K562 (cell line): ENCODE results near the gene MARCHF11. TPM values are rescaled to one million over a fixed set of nuclear protein-coding genes. Genes with fewer than 3 reads are reported as not detected.

Experiments used
- ATAC-seq: fragments of 200-7000 bp; cut with Tn5 transposase; 3 replicates; pipeline ENCODE4 v1.9.1; 2020; ENCODE audit warnings: moderate library complexity
- BruUV-seq: library from RNA; stranded (reverse); fragments of 400-500 nt; replicated peaks from 2 replicates; lab custom pipeline; 2021; lab: Mats Ljungman, UMichigan
- CTCF ChIA-PET: fragments of 300-600 bp; formaldehyde crosslinking; extraction: SDS; loops from one replicate; lab custom pipeline; 2021; ENCODE audit warnings: low intra/inter-chr PET ratio; lab: Yijun Ruan, JAX
- POLR2A ChIA-PET: fragments of 300-600, 350-650 bp; sonication (Branson Sonifier 250); formaldehyde crosslinking; extraction: SDS; loops from one replicate; lab custom pipeline; 2021; ENCODE audit warnings: antibody characterized with exemption, inconsistent platforms; lab: Yijun Ruan, JAX
- DNase-seq, 4 experiments: peaks; one replicate each; pipeline versions ENCODE4 v3.0.0 to v3.0.0-alpha.2; 2011 to 2018; ENCODE audit warnings: low spot score in 3 of 4, mixed read lengths in 3 of 4; ENCODE audit errors: extremely low read depth in 1 of 4
- FAIRE-seq: peaks from 2 replicates; lab custom pipeline; 2011; peaks lifted over from hg19 to GRCh38; lab: Jason Lieb, UNC
- H2AFZ ChIP-seq: 2 replicates; pipeline ENCODE4 v1.6.0; 2011; ENCODE audit warnings: low read depth, low read length, control low read depth, inconsistent platforms
- H3K27ac ChIP-seq: fragments of 200-600 bp; 3 replicates; pipeline ENCODE4 v1.8.0; 2011; ENCODE audit warnings: low read depth, mild to moderate bottlenecking, control low read depth, inconsistent platforms, low read length, moderate library complexity, mixed read lengths; ENCODE audit errors: extremely low read depth
- H3K27me3 ChIP-seq, 2 experiments: fragments of 300-600 bp in 1 of 2; 2 replicates in 1 of 2; 3 replicates in 1 of 2; pipeline versions ENCODE4 v1.6.0 to v1.8.0; 2011; ENCODE audit warnings: inconsistent platforms in 2 of 2, low read length in 2 of 2, mild to moderate bottlenecking in 1 of 2, mixed read lengths in 1 of 2, moderate library complexity in 1 of 2; ENCODE audit not compliant: control insufficient read depth in 2 of 2, insufficient read depth in 2 of 2
- H3K36me3 ChIP-seq: fragments of 300-600 bp; 3 replicates; pipeline ENCODE4 v1.8.0; 2011; ENCODE audit warnings: mild to moderate bottlenecking, low read length, inconsistent platforms; ENCODE audit not compliant: control insufficient read depth, insufficient read depth
- H3K4me1 ChIP-seq, 2 experiments: fragments of 200-600 bp in 1 of 2; replicated peaks in 1 of 2; 2 replicates in 1 of 2; 3 replicates in 1 of 2; pipeline versions ENCODE4 v1.5.1 to v1.8.0; 2011; ENCODE audit warnings: inconsistent platforms in 2 of 2, low read length in 2 of 2, mild to moderate bottlenecking in 1 of 2, mixed read lengths in 1 of 2, moderate library complexity in 1 of 2; ENCODE audit not compliant: control insufficient read depth in 2 of 2, insufficient read depth in 2 of 2
- H3K4me2 ChIP-seq: 2 replicates; pipeline ENCODE4 v1.6.1; 2011; ENCODE audit warnings: low read length, control low read depth, inconsistent platforms, mixed read lengths; ENCODE audit not compliant: insufficient read depth
- H3K4me3 ChIP-seq: fragments of 200-600 bp; sonication (generic), shearing (Covaris generic); 2 replicates; pipeline ENCODE4 v1.5.1; 2016; ENCODE audit warnings: control low read depth, inconsistent platforms
- H3K79me2 ChIP-seq: fragments of 200-600 bp; 3 replicates; pipeline ENCODE4 v1.8.0; 2011; ENCODE audit warnings: low read length, inconsistent platforms; ENCODE audit not compliant: control insufficient read depth, insufficient read depth
- H3K9ac ChIP-seq, 2 experiments: 2 replicates each; pipeline versions ENCODE4 v1.6.0 to v1.6.1; 2011; ENCODE audit warnings: low read depth in 2 of 2, low read length in 2 of 2, control low read depth in 1 of 2, inconsistent platforms in 1 of 2, mild to moderate bottlenecking in 1 of 2, mixed read lengths in 1 of 2; ENCODE audit not compliant: insufficient read depth in 1 of 2
- H3K9me1 ChIP-seq: one replicate; pipeline ENCODE4 v1.6.0; 2011; ENCODE audit warnings: inconsistent platforms, mild to moderate bottlenecking, low read length, moderate library complexity; ENCODE audit not compliant: control insufficient read depth, insufficient read depth
- H3K9me3 ChIP-seq: replicated peaks from 2 replicates; pipeline ENCODE4 v1.5.1; 2011; ENCODE audit warnings: low read depth, low read length, inconsistent platforms; ENCODE audit not compliant: control insufficient read depth, insufficient read depth
- H4K20me1 ChIP-seq: replicated peaks from 2 replicates; pipeline ENCODE4 v1.6.1; 2011; ENCODE audit warnings: low read length, inconsistent platforms, mixed read lengths; ENCODE audit not compliant: control insufficient read depth, insufficient read depth
- WGBS: fragments of 100-300 bp; shearing (Covaris generic); methylation state at CpG from one replicate; pipeline ENCODE4 v1.1.6; 2016; ENCODE audit warnings: low coverage, mixed read lengths; ENCODE audit not compliant: insufficient coverage; ENCODE audit errors: missing lambda C conversion rate; 5-methylcytosine and 5-hydroxymethylcytosine counted together
- in situ Hi-C: fragments of 300-500 bp; cut with MboI; formaldehyde crosslinking; loops from 4 replicates; pipeline ENCODE4 v1.15.0; 2018; ENCODE audit warnings: inconsistent platforms, mixed read lengths
- intact Hi-C: fragments of 100-400 bp; cut with micrococcal nuclease; formaldehyde crosslinking; loops from 2 replicates; pipeline ENCODE4 v1.14.2; 2022
- polyA plus RNA-seq, 8 experiments: library from polyadenylated mRNA; depleted of rRNA in 4 of 8; stranded (reverse) in 5 of 8; unstranded in 3 of 8; fragments of >200 nt; fragmentation: Nextera tagmentation in 2 of 8; fragmentation: Illumina TruSeq in 1 of 8; extraction: Ambion mirVana in 2 of 8; extraction: Trizol in 1 of 8; gene quantifications; 2 replicates each; pipeline versions ENCODE4 v1.2.1 to v1.2.3, GENCODE V29; 2011 to 2014; ENCODE audit warnings: inconsistent platforms in 1 of 8, missing spikeins in 1 of 8
- total RNA-seq, 7 experiments: library from RNA; depleted of rRNA in 6 of 7; stranded (reverse); fragments of >200 nt in 6 of 7; fragmentation: Illumina TruSeq in 2 of 7; extraction: Trizol in 2 of 7; gene quantifications; 2 replicates each; pipeline versions ENCODE4 v1.2.1 to v1.2.3, GENCODE V29; 2011 to 2021; ENCODE audit warnings: low replicate concordance in 1 of 7
- TF ChIP-seq, protein P1 (sequence below): IDR thresholded peaks from 3 replicates; pipeline ENCODE4 v1.6.1; 2011; ENCODE audit warnings: borderline replicate concordance, mild to moderate bottlenecking, moderate library complexity; ENCODE audit not compliant: insufficient read length; ENCODE audit errors: extremely low read depth
- TF ChIP-seq, protein P2 (sequence below): fragments of 250-450 bp; sonication (Bioruptor Pico); IDR thresholded peaks from 2 replicates; pipeline ENCODE4 v1.8.0; 2021; ENCODE audit warnings: borderline replicate concordance, mild to moderate bottlenecking, moderate library complexity; ENCODE audit not compliant: poor library complexity, severe bottlenecking

MARCHF11 gene
- total and polyA plus RNA-seq, 9 of the 15 experiments (the other 6 are each of a cell fraction or from before 2014, with no cell fraction given): not detected

DNA sequence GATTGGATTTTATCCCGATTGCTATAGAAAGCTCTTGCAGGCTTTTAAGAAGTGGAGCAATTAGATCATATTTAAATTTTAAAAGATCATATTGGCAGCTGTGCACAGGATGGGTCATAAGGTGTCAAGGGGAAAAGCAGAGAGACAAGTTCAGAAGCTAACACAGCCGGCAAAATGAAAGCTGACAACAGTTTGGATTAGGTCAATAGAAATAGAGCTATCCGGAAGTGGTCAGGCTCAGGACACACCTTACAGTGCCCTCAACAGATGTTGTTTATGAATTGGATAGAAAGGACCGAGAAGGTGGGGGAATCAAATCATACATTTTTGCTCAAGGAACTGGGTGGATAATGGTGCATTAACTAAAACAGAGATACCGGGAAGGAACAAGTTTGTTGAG lies 46.3 kb upstream of the MARCHF11 start:
- H3K79me2 ChIP-seq: no peaks in the 10 kb centered on the region
- no peaks in the 10 kb centered on the region for H3K4me1 ChIP-seq
- DNase-seq: no peak
- ATAC-seq: no peak
- no peaks in the 10 kb centered on the region for H4K20me1 ChIP-seq
- H3K4me2 ChIP-seq: no peak overlapping the region
- no peaks in the 10 kb centered on the region for H3K36me3 ChIP-seq
- no peaks in the 10 kb centered on the region for H3K9me1 ChIP-seq
- no peak overlapping the region for H2AFZ ChIP-seq
- ChIA-PET POLR2A (no interaction called here), CTCF (no interaction called here)
- no peak for FAIRE-seq
- H3K27ac ChIP-seq: no peak overlapping the region
- TF ChIP-seq, protein P1, sequence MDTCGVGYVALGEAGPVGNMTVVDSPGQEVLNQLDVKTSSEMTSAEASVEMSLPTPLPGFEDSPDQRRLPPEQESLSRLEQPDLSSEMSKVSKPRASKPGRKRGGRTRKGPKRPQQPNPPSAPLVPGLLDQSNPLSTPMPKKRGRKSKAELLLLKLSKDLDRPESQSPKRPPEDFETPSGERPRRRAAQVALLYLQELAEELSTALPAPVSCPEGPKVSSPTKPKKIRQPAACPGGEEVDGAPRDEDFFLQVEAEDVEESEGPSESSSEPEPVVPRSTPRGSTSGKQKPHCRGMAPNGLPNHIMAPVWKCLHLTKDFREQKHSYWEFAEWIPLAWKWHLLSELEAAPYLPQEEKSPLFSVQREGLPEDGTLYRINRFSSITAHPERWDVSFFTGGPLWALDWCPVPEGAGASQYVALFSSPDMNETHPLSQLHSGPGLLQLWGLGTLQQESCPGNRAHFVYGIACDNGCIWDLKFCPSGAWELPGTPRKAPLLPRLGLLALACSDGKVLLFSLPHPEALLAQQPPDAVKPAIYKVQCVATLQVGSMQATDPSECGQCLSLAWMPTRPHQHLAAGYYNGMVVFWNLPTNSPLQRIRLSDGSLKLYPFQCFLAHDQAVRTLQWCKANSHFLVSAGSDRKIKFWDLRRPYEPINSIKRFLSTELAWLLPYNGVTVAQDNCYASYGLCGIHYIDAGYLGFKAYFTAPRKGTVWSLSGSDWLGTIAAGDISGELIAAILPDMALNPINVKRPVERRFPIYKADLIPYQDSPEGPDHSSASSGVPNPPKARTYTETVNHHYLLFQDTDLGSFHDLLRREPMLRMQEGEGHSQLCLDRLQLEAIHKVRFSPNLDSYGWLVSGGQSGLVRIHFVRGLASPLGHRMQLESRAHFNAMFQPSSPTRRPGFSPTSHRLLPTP: no peak
- TF ChIP-seq, protein P2, sequence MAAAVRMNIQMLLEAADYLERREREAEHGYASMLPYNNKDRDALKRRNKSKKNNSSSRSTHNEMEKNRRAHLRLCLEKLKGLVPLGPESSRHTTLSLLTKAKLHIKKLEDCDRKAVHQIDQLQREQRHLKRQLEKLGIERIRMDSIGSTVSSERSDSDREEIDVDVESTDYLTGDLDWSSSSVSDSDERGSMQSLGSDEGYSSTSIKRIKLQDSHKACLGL: no peak
- no TSS peak for BruUV-seq
- no peak overlapping the region for H3K4me3 ChIP-seq
- in situ Hi-C loops: no loop called here
- H3K9ac ChIP-seq: no peak overlapping the region
- H3K9me3 ChIP-seq: no peaks in the 10 kb centered on the region
- 0% methylated on average over 5 of the region's 5 CpGs for WGBS
- no peaks in the 10 kb centered on the region for H3K27me3 ChIP-seq
- intact Hi-C loops: no loop called here
